ENCODE data around the gene ATF6B.

ATF6B gene

DNA sequence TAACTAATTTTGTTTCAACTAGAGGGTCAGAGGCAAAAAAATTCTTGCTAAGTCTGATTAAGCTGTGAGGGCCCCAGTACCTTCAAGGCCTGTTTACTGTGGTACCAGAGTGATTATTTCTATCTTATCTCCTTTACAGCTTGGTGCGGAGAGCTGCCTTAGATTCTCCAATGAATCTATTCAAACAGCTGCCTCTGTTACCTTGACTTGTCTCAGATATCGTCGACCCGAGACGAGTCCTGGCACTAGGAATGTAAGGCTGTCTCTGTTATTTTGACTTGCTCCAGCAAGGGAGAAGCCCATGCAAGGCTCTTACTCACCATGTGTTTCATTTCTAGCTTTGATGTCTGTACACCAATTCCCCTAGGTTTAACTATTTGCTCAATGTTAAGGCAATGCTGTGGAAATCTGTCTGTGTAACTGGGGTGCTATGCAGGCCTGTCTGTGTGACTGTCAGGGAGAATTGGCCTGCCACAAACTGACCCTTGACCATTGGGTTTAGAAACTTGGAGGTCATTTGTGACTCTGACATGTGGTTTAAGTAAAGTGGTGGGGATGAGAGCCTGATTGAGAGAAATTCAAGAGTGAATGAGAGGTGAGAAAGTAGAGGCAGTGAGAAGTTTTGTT lies 12.5 kb upstream of the ATF6B start:
- no peak overlapping the region for H3K4me3 ChIP-seq (ENCODE audit: control insufficient read depth, low read depth, low read length)
- TF ChIP-seq, protein P1, sequence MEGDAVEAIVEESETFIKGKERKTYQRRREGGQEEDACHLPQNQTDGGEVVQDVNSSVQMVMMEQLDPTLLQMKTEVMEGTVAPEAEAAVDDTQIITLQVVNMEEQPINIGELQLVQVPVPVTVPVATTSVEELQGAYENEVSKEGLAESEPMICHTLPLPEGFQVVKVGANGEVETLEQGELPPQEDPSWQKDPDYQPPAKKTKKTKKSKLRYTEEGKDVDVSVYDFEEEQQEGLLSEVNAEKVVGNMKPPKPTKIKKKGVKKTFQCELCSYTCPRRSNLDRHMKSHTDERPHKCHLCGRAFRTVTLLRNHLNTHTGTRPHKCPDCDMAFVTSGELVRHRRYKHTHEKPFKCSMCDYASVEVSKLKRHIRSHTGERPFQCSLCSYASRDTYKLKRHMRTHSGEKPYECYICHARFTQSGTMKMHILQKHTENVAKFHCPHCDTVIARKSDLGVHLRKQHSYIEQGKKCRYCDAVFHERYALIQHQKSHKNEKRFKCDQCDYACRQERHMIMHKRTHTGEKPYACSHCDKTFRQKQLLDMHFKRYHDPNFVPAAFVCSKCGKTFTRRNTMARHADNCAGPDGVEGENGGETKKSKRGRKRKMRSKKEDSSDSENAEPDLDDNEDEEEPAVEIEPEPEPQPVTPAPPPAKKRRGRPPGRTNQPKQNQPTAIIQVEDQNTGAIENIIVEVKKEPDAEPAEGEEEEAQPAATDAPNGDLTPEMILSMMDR (conservative IDR thresholded peaks at IDR 0.05; ENCODE audit: control insufficient read depth, insufficient read depth, low read depth, low read length), result no peak
- DNase-seq (ENCODE audit: low read depth), result no peak

GRCh38 chr6:32139590-32139989 lies 11.5 kb upstream of the ATF6B start:
- TF ChIP-seq, protein P1 (conservative IDR thresholded peaks at IDR 0.05; ENCODE audit: control insufficient read depth, insufficient read depth, low read depth, low read length), result no peak
- no peak for DNase-seq (ENCODE audit: low read depth)
- no peak overlapping the region for H3K4me3 ChIP-seq (ENCODE audit: control insufficient read depth, low read depth, low read length)

DNA sequence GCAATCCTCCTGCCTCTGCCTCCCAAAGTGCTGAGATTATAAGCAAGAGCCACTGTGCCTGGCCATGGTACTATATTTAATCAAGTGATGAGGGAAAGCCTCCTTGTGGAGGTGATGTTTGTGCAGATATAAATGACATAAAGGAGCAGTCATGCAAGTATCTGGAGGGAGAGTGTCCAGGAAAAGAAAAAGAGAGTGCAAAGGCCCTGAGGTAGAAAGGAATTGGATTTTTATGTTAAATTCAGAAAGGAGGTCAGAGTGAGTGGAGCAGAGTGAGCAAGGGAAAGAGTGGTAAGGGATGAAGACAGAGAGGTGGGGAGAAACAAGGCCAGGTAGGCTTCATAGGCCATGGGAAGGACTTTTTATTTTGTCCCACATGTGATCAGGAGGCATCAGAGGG lies 9.4 kb upstream of the ATF6B start:
- DNase-seq (ENCODE audit: low read depth), result no peak
- TF ChIP-seq, protein P1 (conservative IDR thresholded peaks at IDR 0.05; ENCODE audit: control insufficient read depth, insufficient read depth, low read depth, low read length), result no peak
- H3K4me3 ChIP-seq (ENCODE audit: control insufficient read depth, low read depth, low read length), result no peak overlapping the region

GRCh38 chr6:32133786-32134185 lies 5.7 kb upstream of the ATF6B start:
- H3K4me3 ChIP-seq (ENCODE audit: control insufficient read depth, low read depth, low read length), result no peak overlapping the region
- TF ChIP-seq, protein P1 (conservative IDR thresholded peaks at IDR 0.05; ENCODE audit: control insufficient read depth, insufficient read depth, low read depth, low read length), result no peak

GRCh38 chr6:32132110-32132509 lies 4.1 kb upstream of the ATF6B start:
- TF ChIP-seq, protein P1 (conservative IDR thresholded peaks at IDR 0.05; ENCODE audit: control insufficient read depth, insufficient read depth, low read depth, low read length), result no peak
- H3K4me3 ChIP-seq (ENCODE audit: control insufficient read depth, low read depth, low read length), result no peak overlapping the region
- DNase-seq (ENCODE audit: low read depth), result no peak

More at GRCh38 chr6:32133786-32134185, 5.7 kb upstream of the ATF6B start:
- no peak for DNase-seq (ENCODE audit: low read depth)

GRCh38 chr6:32131439-32131948 lies 3.4 kb upstream of the ATF6B start:
- no peak overlapping the region for H3K4me3 ChIP-seq (ENCODE audit: control insufficient read depth, low read depth, low read length)
- TF ChIP-seq, protein P1 (conservative IDR thresholded peaks at IDR 0.05; ENCODE audit: control insufficient read depth, insufficient read depth, low read depth, low read length), result no peak
- no peak for DNase-seq (ENCODE audit: low read depth)
